Embryonic facial prominence (tissue), 1 donor: Measurements from ENCODE around the gene EYA4.

Experiments used
- DNase-seq: peaks from one replicate; pipeline ENCODE4 v3.0.0-alpha.2; 2016; ENCODE audit errors: extremely low spot score

Gene EYA4

GRCh38 chr6:133446789-133447188 lies 205.6 kb downstream of the EYA4 start:
- DNase-seq, result no peak

DNA sequence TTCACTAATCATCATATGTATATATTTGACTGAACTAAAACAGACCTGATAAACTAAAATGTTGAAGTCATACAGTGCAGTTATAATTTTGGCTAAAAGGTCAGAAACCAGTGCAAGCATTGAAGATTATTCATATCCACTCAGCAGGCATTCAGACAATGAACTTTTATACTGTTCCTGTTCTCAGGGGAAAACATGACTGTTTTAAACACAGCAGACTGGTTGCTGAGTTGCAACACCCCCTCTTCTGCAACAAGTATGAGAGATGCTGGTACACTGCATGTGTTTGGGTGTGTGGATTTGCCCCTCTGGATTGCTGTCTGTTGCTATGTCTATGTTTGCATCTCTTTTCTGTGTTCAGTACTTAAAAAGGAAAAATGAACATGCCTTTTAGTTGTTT lies 206.8 kb downstream of the EYA4 start:
- no peak for DNase-seq

- no peak for DNase-seq
Observed at GRCh38 chr6:133456439-133456838, 215.3 kb downstream of the EYA4 start.

DNA sequence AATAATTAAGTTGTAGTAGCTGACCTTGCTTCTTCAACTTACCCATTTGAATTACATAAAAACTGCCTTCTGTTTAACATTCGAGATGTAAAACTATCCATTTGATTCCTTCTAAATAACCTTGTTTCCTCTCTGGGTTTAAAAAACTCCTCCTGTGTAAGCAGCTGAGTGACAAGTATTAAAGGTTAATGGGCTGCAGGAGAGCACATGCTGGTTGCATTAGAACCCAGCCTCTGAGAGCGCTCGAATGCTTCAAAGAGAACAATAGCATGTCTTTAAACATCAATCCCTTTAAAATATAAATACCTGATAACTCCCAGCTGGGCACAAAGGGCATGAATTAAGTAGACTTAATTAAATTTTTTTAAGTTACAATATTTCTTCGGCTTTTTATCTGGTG lies 215.8 kb downstream of the EYA4 start:
- DNase-seq, result no peak

DNA sequence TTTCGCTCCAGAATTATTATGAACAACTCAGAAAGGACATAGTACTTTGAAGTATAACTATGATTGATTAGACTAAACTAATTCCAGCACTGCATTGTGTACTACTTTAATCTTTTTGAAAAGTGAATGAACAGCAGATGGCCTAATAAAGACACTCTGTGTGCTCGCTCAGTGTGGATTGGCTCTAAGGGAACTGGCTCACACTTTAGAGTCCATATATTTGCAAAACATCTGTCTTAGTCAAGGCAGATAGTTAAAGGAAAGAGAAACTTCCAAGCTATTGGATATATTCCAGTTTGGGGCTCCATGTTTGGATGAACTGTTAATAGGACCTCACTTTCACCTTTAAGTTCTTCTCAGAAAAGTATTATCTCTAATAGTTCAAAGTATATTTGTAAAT lies 218.9 kb downstream of the EYA4 start:
- no peak for DNase-seq

DNA sequence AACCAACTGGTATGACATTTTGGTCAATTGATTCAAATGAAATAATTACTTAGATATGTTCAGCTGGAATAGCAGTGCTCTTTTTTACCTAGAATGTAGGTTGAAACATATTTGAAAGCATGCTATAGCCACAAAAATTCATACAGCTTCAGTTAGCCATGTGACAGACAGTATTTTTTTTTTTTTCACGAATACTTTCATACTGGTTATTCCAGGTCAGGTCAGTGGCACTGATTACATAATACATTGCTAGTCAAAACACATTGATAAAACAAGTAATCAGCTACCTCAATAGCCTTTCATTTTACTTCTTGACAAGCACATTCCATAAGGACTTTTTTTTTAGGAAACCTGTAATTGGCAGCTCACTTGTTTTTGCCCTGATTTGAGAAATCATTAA lies 222.6 kb downstream of the EYA4 start:
- no peak for DNase-seq

DNA sequence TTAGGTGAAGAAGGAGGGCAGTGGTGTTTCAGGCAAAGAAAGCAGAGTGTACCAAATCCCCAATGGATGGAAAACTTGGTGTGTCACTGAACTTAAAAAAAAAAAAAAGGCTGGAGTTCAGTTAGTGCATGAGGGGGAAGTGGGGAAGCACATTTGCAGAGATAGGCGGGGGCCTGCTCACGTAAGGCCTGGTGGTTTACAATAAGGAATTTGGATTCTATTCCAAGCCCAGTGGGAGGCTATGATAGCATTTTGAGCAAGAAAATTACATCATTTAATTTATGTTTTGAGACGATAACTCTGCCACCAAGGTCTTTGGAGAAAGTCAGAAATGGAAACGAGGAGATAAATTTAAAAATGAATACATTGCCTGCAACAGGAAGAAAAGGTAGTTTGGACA lies 225.5 kb downstream of the EYA4 start:
- DNase-seq, result no peak

DNA sequence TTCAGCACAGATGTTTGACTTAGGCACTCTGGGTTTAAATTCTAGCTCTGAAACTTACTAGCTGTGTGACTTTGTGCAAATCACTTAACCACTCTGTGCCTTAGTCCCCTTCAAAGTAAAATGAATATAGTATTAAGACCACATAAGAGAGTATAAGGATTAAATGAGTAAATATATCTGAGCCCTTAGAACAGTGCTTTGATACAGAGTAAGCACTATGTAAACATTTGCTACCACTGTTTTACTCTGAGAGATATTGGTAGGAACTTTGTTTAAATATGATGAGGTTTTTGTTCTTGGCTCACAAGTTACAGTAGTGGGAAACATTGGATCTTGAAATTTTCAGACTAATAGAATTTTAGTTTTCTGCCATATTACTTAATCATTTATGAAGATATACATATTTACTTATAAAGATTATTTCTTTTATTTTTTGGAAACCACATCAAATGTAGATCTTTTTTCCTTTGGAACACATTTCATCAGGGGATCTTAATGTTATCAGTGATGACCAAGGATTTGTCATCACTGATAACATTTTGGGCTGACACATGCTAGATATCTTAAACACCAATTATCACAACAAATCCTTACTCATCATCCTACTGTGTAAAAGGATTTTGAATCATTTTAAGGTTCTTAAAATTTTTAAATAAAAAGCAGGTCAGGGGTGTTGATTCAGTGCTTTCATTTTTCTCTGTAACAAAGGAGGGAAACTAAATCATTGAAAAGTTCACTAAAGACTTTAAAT lies 226.2 kb downstream of the EYA4 start:
- DNase-seq, result no peak

- no peak for DNase-seq
Observed at GRCh38 chr6:133467982-133468380, 226.8 kb downstream of the EYA4 start.

DNA sequence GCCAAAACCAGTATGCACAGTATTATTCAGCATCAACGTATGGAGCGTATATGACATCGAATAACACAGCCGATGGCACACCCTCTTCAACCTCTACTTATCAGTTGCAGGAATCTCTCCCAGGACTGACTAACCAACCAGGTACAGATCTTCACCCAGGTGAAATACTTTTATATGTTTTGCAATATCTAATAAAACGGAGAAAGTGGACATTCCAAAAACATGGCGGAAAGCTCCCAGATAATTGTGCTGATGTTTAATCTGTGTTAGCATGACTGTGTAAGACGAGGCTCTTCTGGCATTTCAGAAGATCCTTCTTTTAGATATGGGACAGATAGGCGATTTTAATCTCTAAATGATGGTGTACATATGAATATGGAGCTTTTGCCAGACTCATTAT lies 227.4 kb downstream of the EYA4 start:
- no peak for DNase-seq

GRCh38 chr6:133474516-133474915 lies 233.4 kb downstream of the EYA4 start:
- no peak for DNase-seq

DNA sequence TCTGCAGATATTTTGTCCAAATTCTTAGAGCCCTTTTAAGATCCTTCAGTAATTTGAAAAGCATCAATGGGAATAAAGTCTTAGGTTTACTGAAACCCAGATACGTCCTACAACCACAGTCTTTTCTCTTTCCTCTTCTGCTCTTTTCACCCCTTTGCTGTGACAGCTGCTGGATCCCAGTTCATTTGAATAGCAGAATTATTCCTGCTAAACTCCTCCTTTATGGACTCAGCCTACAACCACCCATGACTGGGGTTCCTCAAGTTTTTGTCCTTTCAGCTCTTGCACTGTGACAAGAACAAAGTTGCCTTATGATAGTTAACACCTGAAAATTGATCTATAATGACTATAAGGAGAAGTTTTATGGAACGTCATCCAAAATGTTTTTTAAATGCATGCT lies 237.5 kb downstream of the EYA4 start:
- no peak for DNase-seq

- DNase-seq, result no peak
Observed at GRCh38 chr6:133487174-133487573, 246.0 kb downstream of the EYA4 start.

GRCh38 chr6:133495205-133495903 lies 254.2 kb downstream of the EYA4 start:
- DNase-seq, result no peak

DNA sequence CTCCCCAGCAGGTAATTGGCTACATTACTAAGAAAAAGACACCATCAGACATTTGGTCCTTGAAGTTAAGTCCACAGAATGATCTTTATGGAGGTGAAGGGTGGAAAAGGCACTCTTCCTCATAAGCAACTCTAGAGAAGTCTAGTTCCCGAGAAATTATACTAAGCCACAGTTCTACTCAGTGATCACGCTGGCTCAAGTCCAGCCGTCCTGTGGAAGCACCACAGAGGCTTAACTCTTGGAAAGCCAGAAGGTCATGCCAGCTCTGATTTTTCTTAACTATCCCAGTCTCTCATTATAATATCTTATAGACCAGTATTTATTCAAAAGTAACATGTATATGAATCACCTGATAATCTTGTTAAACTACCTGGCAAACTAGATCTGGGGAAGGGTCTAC lies 258.5 kb downstream of the EYA4 start:
- no peak for DNase-seq

GRCh38 chr6:133501675-133502270 lies 260.6 kb downstream of the EYA4 start:
- no peak for DNase-seq

DNA sequence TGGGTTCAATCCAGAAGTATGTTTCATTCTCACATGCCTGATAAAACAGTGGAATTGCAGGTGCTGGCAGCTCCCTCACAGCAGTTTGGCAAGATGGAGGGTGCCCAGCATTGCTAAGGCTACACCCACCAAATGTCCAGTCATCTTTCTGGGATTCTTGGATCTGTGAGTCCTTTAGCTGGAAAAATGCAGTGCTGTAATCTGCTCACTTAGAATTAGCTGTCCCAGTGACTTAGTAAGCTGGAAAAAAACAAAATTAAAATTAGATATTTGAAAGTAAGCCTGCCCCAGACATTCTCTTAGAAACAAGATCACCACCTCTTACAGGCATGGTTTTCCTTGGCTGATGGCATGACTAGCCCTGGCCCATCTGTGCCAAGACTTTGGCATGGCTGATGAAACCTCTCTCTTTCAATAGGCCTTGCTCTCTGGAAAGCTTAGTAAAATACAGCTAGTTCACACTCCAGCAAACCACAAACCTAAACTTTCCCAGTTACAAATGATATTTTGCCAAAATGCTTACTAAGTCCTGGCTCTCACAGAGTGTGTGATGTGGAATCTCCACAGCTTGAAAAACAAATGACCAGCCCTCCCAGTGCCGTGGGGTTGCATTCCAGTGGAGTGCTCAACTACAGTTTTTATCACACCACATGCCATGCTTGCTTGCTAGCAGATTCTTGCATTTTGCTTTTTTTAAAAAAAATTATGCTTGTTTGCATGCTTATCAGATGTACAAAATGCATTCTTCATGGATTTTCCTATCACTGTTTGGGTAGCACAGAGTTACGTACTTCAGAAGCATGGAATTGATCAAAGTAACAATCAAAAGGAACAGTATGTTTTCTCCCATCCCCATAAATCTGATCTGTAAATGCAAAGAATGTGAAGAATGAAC lies 261.5 kb downstream of the EYA4 start:
- DNase-seq, result peak; percentile 27

DNA sequence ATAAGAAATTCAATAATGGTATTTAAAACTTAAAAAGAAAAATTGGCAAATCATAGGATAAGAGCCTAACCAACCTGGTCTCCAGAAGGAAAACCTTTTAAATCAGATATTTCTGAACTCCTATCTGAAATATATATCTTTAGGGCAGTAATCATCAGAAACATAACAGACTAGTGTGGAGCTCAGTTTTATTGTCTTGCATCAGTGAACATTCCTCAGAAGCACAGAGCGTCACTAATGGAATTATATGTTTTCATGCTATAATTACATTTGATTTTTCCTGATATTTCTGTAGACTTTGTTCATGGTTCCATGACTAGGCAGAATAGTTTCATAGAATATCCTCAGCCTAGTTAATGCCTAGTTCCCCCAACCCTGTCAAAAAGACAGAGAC lies 262.2 kb downstream of the EYA4 start:
- DNase-seq, result peak; percentile 34

- DNase-seq, result no peak
Observed at GRCh38 chr6:133504158-133504557, 263.0 kb downstream of the EYA4 start.

DNA sequence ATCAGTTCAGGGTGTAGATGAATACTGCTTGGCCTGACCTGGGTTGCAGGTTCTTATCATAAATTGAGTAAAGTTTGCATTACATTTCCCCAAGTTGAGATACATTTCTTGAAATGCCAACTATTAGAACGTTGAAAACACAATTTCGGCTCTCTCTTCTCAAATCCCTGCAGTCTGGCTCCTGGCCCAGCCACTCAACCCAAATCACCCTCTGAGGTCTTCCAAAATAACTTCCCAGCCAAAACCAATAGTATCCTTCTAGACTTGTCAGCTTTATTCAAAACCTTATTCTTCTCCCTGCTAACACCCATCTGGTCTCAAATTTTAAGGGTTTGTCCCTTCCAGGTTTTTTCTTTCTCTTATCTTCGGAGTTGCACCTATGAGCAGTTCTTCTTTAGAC lies 263.6 kb downstream of the EYA4 start:
- DNase-seq, result peak; percentile 21

DNA sequence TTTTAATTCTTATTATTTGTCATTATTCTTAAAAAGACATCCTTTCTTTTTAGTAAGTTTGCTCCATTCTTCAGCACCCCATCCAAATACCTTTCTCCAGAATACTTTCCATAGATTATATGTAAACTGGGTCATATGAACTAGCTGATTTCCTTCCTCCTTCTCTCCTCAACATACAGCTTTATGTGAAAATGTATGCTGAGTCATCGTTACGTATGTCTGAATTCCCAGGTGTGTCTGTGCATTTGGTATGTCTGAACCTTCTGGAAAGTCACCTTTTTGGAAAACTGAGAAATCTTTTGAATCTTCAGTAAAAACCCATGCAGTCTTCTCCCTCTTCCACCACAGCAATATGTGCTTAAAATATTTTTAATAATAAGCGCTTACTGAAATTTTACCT lies 264.5 kb downstream of the EYA4 start:
- DNase-seq, result no peak

- peak; percentile 39 for DNase-seq
Observed at GRCh38 chr6:133512410-133513016, 271.4 kb downstream of the EYA4 start.
